ELF-1 (cell line): ENCODE results near the gene FRK.
A peak's percentile ranks its signal among the peaks of the same experiment; 100 is the strongest.
"Not testable (repeated sequence)": the region's sequence is repeated elsewhere in the genome, so short reads cannot be mapped to it uniquely, and the experiment has no call there.

Experiments
- DNase-seq: peaks from one replicate; pipeline ENCODE4 v3.0.0-alpha.2; 2016; ENCODE audit warnings: low read depth, low spot score

Gene FRK

DNA sequence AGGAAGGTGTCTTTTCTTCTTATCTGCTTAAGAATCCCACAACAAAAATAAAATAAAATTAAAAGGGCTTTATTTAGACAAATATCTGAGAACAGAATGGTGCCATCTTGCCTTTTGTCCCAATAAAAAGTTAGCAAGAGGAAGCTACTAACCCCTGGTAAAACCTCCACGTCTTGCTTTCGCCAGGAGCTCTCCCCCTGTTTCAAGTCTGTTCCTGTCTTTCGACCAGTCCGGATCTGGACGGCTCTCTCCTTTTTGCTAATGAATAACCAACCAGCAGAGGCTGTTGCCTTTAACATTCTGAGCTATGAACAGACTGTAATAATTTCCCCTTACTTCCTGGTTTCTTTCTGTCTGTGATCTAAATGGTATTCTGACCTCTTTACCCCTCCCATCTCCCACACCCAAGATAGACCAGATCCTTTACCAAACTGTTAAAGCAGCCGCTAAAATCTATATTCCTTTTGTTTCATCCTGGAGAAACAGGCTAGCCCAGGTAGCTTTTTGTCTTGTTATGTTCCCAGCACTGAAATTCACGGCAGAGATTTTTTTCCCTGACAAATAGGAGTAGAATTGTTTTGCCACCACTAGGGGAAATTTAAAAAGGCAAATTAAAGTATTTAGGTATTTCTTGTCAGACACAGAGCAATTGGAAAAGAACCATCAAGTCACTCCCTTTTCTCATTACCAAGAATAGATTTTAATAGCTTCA is at the start of gene FRK:
Gene FRK (minus strand): TSS at position 320 of the 712 bp plus-strand sequence. CDS start 580 bp downstream, outside the sequence.
- DNase-seq = peak; percentile 10

GRCh38 chr6:116108836-116109235 is 48.1 kb upstream of the FRK start:
- DNase-seq = no peak

- no peak for DNase-seq
Measured at GRCh38 chr6:116106146-116106545, 45.5 kb upstream of the FRK start.

DNA sequence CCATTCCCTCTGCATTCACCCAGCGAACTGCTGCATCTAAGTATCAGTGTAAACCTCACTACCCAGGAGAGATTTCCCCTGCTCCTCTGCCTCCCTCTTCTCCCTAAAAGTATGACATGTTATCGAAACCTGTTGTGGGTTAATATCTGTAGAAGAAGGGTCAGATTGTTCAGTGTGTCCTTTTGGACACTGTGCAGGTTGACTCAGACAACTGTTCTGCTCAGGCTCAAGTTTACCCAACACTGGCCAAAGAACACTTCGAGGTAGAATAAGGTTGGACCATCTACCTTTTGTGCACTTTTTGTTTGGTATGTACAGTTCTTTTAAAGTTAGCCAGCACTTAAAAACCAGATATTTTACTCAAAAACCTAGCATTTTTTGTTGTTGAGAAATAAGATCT is 44.6 kb upstream of the FRK start:
- DNase-seq = no peak

- no peak for DNase-seq
Measured at GRCh38 chr6:116104636-116105035, 43.9 kb upstream of the FRK start.

- no peak for DNase-seq
Measured at GRCh38 chr6:116102873-116103272, 42.2 kb upstream of the FRK start.

DNA sequence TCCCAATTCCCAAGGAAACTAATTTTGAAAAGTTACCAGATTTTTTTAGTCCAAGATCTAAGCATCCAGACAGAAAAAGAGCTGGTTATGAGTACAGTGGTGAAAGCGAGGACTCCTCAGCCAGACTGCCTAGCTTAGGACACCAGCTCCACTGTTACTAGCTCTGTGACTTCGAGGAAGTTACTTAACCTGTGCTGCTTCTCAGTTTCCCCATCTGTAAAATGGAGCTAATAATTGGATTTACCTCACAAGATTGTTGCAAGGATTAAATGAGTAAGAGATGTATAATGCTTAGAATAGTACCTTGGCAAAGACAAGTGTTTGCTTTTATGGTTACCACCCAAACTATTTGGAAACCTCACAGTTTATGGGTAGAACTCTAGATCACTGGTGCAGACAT is 41.1 kb upstream of the FRK start:
- no peak for DNase-seq

DNA sequence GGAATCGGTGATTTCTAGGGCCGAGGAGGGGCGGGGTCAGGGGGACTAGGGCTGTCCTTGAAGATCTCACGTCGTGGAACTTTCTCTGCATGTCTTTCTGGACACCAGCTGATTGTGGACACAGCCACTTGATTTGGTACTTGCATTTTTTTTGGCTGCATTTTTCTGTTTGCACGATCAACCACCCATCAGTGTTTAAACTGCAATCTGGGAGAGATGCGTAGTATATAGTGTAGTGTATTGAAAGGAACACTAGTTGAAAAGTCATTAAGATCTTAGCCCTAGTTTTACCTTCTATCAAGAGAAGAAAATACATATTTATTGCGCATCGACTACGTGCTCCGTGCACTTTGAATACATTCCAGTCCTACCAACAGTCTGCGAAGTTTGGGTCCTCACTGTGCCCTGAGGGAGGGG is 40.6 kb upstream of the FRK start:
- no peak for DNase-seq

- peak; percentile 91 for DNase-seq
Measured at GRCh38 chr6:116100419-116101301, 40.0 kb upstream of the FRK start, which contains the start of gene NT5DC1. Gene NT5DC1 (plus strand): TSS chr6:116100853. CDS start chr6:116100931, 78 bp downstream.

- no peak for DNase-seq
Measured at GRCh38 chr6:116099036-116099435, 38.3 kb upstream of the FRK start.

GRCh38 chr6:116096979-116097816 is 36.5 kb upstream of the FRK start:
- no peak for DNase-seq

DNA sequence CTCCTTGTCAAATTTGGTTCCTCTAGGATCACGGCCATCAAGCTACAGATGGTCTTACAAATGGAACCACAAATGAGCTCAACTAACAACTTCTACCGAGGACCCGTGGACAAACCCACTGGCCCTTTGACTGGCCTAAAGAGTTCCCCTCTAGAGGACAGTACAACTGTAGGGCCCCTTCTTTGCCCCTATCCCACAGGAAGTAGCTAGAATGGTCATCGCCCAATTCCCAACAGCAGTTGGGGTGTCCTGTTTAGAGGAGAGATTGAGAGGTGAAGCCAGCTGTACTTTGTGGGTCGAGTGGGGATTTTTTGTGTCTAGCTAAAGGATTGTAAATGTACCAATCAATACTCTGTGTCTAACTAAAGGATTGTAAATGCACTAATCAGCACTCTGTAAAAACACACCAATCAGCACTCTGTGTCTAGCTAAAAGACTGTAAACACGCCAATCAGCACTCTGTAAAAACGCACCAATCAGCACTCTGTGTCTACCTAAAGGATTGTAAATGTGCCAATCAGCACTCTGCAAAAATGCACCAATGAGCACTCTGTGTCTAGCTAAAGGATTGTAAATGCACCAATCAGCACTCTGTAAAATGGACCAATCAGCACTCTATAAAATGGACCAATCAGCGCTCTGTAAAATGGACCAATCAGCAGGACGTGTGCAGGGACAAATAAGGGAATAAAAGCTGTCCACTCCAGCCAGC is 35.5 kb upstream of the FRK start:
- DNase-seq = not testable (repeated sequence)

DNA sequence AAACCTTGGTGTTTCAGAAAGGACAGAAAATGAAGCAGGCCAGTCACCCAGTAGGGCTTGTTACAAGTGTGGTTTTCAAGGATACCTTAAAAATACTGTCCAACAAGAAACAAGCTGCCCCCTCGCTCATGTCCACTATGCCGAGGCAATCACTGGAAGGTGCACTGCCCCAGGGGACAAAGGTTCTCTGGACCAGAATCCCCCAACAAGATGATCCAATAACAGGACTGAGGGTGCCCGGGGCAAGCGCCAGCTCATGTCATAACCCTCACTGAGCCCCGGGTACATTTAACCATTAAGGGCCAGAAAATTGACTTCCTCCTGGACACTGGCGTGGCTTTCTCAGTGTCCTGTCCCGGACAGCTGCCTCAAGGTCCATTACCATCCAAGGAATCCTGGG is 33.4 kb upstream of the FRK start:
- no peak for DNase-seq

DNA sequence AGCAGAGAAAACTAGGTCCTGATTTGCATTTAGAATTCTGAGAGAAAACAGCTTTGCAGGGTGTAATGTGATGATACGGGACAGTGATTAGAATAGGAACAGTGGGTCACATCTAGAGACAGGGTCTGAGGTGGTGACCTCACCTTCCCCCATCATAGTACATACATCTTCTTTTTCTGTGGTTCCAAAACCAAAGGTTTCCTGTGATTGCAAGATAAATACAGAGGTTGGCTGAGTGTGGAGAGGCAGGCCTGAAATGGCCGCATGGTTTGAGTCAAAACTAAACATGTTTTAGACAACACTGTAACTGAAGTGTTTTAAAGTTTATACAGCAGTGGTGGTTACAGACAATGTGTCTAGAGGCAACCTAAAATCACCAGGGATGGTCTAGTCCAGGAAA is 29.6 kb upstream of the FRK start:
- no peak for DNase-seq

GRCh38 chr6:116088946-116089345 is 28.3 kb upstream of the FRK start:
- DNase-seq = no peak

DNA sequence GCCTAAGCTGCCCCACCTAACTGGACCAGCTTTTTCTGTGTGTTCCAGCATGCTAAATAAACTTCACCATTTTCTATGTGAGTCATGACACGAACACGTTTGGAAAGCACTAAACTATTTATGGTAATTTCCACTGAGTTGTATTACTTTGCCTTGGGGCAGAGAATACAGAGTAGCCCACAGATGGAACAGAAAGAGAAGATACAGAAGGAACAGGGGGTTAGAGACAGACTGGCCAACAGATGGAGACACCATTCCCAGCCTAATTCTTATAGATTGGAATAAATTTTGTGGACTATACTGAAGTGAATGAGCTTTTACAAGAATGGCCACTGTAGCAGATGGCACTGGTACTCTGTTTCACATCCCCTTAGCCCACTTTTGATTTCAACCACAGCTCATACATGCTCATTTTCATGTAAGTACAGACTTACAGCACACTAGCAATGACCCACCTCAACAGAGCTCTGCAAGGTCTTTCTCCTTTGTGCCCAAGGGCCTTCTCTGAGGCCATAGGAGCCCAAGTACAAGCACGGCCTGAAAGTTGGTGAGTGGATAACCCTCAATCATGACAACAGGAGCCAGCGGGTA is 26.8 kb upstream of the FRK start:
- DNase-seq = no peak

- DNase-seq = no peak
Measured at GRCh38 chr6:116084284-116084683, 23.6 kb upstream of the FRK start.

GRCh38 chr6:116083052-116083451 is 22.4 kb upstream of the FRK start:
- DNase-seq = no peak

- DNase-seq = no peak
Measured at GRCh38 chr6:116078945-116079344, 18.3 kb upstream of the FRK start.

DNA sequence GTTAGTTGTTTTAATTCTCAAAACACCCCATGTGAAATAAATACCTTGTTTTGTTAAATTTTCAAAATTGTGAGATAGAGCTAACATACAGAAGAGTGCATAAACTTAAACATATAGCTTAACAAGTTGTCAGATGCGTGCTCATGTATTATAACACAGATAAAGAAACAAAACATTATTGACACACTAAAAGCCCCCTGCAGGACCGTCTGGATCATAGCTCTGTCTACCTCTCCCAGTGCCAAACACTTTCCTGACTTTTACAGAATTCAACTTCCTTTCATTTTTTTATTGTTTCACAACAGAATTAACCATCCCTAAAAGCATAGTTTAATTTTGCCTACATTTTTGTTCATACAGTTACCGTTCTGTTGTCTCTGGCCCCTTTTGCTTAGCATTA is 17.8 kb upstream of the FRK start:
- DNase-seq = no peak
